ENCODE results near the gene RAB3B.

RAB3B gene

GRCh38 chr1:51955797-51956527, 34.5 kb downstream of the RAB3B start:
- DNase-seq, result no peak

- DNase-seq, result no peak
These were observed 35.7 kb downstream of the RAB3B start for GRCh38 chr1:51954783-51955182.

- DNase-seq, result no peak
These were observed 37.4 kb downstream of the RAB3B start for GRCh38 chr1:51953079-51953478.

- DNase-seq, result no peak
These were observed 37.9 kb downstream of the RAB3B start for GRCh38 chr1:51952638-51953037.

GRCh38 chr1:51950701-51951100, 39.8 kb downstream of the RAB3B start:
- no peak for DNase-seq

- DNase-seq, result no peak
These were observed 41.3 kb downstream of the RAB3B start for GRCh38 chr1:51949014-51949702.

- DNase-seq, result no peak
These were observed 42.0 kb downstream of the RAB3B start for GRCh38 chr1:51948491-51948915.

GRCh38 chr1:51946300-51946699, 44.2 kb downstream of the RAB3B start:
- no peak for DNase-seq

GRCh38 chr1:51945591-51945990, 44.9 kb downstream of the RAB3B start:
- no peak for DNase-seq

GRCh38 chr1:51942281-51942680, 48.2 kb downstream of the RAB3B start:
- DNase-seq, result no peak

- DNase-seq, result no peak
These were observed 49.0 kb downstream of the RAB3B start for GRCh38 chr1:51941528-51941927.

GRCh38 chr1:51937112-51937511, 53.4 kb downstream of the RAB3B start:
- no peak for DNase-seq

GRCh38 chr1:51936531-51936930, 54.0 kb downstream of the RAB3B start:
- DNase-seq, result no peak

- DNase-seq, result no peak
These were observed 57.2 kb downstream of the RAB3B start for GRCh38 chr1:51933344-51933743.

GRCh38 chr1:51930329-51930728, 60.2 kb downstream of the RAB3B start:
- no peak for DNase-seq

- no peak for DNase-seq
These were observed 61.6 kb downstream of the RAB3B start for GRCh38 chr1:51928896-51929295.

- DNase-seq, result no peak
These were observed 63.5 kb downstream of the RAB3B start for GRCh38 chr1:51927029-51927428.

GRCh38 chr1:51926171-51926812, 64.2 kb downstream of the RAB3B start:
- no peak for DNase-seq

- no peak for DNase-seq
These were observed 66.0 kb downstream of the RAB3B start for GRCh38 chr1:51924455-51924854.

- no peak for DNase-seq
These were observed 68.5 kb downstream of the RAB3B start for GRCh38 chr1:51922040-51922439.

GRCh38 chr1:51920130-51920529, 70.4 kb downstream of the RAB3B start:
- no peak for DNase-seq

- no peak for DNase-seq
These were observed 70.8 kb downstream of the RAB3B start for GRCh38 chr1:51919684-51920083.

GRCh38 chr1:51916587-51917405, 73.7 kb downstream of the RAB3B start:
- no peak for DNase-seq
